ENCODE data around the gene LST1. TPM values are rescaled to one million over a fixed set of nuclear protein-coding genes. Genes with fewer than 3 reads are reported as not detected.

The LST1 gene
- total and polyA plus RNA-seq, 5 donors = 7.8 to 16.6 (median 11.1) TPM

DNA sequence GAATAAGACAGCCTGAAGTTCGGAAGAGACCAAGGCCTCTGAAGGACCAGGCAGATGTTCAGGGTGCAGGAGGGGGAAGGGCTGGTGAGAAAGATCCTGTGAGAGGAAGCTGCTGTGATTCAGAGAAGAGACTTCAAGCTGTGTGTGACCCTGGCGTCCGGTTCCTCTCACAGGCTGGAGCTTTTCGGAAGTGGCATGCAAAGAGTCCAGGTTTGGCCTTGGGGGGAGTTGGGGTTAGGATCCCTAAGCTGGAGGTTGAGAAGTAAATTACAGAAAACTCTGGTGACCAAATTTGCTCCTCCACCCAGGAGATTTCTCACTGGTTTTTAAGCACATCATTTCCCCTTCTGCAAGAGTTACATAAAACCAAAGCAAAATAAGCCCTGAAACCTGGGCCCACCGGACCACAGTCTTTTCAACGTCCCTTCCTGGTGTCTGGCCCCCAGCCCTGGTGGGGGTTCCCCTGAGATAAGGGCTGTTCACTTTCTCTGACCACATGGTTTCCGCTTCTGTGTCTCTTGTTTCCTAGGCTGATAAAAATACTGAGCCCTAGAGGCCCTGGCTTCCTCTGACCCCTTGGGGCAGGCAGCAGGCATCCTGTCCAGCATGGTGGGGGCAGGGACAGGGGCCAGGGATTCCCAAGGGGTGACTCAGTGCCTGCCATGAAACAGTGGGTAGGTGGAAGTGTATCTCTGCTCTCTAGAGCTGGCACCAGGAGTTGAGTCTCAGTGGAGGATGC is 25.9 kb upstream of the LST1 start:
- peak; percentile 88 to 96 for ATAC-seq
- WGBS = 38% methylated on average over 7 of the region's 7 CpGs
- H3K4me1 ChIP-seq (ENCODE audit: control insufficient read depth, insufficient read depth, low read length) = peaks cover 18% of the 10 kb centered on the region
- no peaks in the 10 kb centered on the region for H3K9me3 ChIP-seq (ENCODE audit: control insufficient read depth, low read length)
- intact Hi-C loops (cut with DNase I) = no loop called here
- DNase-seq = peak; percentile 75 to 87 (median 87)
- H3K27ac ChIP-seq (ENCODE audit: low read length) = peak overlapping the region; percentile 50
- H3K27me3 ChIP-seq (ENCODE audit: control insufficient read depth, insufficient read depth) = no peaks in the 10 kb centered on the region
- no peak overlapping the region for H3K4me3 ChIP-seq (ENCODE audit: low read length)

DNA sequence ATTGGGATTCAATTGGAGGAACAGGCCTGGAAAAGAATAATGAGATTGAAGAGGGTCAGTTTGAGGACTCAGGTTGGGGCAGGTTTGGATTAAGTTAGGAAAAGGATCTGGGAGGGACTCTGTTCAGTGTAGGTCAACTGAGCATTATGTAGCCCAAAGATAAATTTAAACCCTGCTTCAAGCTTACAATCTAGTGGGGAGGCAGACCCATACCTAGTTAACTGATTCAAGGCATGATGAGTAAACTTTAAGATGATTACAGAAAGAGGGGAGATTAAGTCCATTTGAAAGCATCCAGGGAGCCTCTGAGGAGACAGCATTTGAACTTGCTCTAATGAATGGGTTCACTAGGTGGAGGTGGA is 25.4 kb upstream of the LST1 start:
- intact Hi-C loops (cut with DNase I) = no loop called here

DNA sequence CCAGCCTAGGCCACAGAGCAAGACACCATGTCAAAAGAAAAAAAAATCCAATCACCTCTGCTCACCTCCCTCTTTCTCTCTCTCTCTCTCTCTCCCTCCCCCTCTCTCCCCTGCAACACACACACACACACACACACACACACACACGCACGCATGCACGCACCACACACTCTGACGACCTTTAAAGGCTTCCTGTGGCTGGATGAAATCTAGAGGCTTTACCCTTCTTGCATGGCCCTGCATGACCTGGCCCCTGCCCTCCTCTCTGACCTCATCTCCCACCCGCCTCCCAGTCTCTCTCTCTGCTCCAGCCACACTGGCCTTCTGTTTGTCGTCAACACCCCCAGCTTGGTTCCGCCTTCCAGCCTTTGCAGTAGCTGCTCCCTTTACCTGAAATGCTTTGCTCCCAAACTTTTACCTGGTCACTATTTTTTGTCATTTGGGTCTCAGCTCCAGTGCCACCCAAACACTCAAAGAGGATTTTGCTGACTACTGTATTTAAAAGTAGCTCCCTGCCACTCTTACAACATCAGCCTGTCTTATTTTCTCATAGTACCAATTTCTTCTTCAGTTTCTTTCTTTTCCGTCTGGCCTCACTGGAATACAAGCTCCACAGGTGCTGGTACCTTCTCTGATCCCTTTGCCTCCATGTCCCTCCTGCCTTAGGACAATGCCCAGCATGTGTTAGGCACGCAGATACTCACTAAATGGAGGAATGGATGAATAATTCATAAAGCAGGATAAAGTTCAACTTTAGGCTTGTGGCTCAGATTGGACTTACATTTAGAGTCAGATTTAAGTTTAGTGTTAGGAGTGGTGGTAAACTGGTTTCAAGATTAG is 18.3 kb upstream of the LST1 start:
- 46% methylated on average over 9 of the region's 9 CpGs for WGBS
- H3K27me3 ChIP-seq (ENCODE audit: control insufficient read depth, insufficient read depth) = no peaks in the 10 kb centered on the region
- H3K9me3 ChIP-seq (ENCODE audit: control insufficient read depth, low read length) = no peaks in the 10 kb centered on the region
- intact Hi-C loops (cut with DNase I) = no loop called here
- DNase-seq (no peak), ATAC-seq (no peak)
- no peak overlapping the region for H3K27ac ChIP-seq (ENCODE audit: low read length)
- H3K4me3 ChIP-seq (ENCODE audit: low read length) = no peak overlapping the region
- no peaks in the 10 kb centered on the region for H3K4me1 ChIP-seq (ENCODE audit: control insufficient read depth, insufficient read depth, low read length)

More for the DNA sequence above, 25.4 kb upstream of the LST1 start:
- Histone ChIP-seq H3K4me1 (ENCODE audit: control insufficient read depth, insufficient read depth, low read length) (peaks cover 18% of the 10 kb centered on the region), H3K9me3 (ENCODE audit: control insufficient read depth, low read length) (no peaks in the 10 kb centered on the region), H3K4me3 (ENCODE audit: low read length) (no peak overlapping the region), H3K27ac (ENCODE audit: low read length) (peak overlapping the region; percentile 35), H3K27me3 (ENCODE audit: control insufficient read depth, insufficient read depth) (no peaks in the 10 kb centered on the region)
- no peak for ATAC-seq
- no peak for DNase-seq

DNA sequence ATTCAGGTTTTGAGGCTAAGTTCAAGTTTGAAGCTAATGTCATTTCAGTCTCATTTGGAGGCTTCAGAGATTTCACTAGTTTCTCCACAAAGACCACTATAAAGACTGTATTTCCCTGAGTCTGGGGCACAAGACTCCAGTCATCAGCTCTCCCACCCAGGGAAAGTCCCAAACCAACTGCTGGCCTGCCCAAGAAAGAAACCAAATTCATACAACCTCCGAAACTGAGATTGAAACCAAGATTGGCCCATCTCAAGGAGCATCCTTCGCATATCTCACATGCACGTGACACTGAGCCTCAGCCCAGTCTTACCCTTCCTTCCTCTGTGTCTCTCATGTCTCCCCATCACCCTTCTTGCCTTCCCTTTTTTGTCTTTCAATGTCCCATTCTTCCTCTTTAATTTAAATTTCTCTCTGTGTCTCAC is 17.5 kb upstream of the LST1 start:
- Histone ChIP-seq H3K4me1 (ENCODE audit: control insufficient read depth, insufficient read depth, low read length) (no peaks in the 10 kb centered on the region), H3K4me3 (ENCODE audit: low read length) (no peak overlapping the region), H3K27ac (ENCODE audit: low read length) (no peak overlapping the region), H3K9me3 (ENCODE audit: control insufficient read depth, low read length) (no peaks in the 10 kb centered on the region), H3K27me3 (ENCODE audit: control insufficient read depth, insufficient read depth) (no peaks in the 10 kb centered on the region)
- WGBS = 70% methylated on average over 3 of the region's 3 CpGs
- intact Hi-C loops (cut with DNase I) = no loop called here
- peak in 1 of 2 donors; percentile 32 for ATAC-seq
- DNase-seq = no peak

DNA sequence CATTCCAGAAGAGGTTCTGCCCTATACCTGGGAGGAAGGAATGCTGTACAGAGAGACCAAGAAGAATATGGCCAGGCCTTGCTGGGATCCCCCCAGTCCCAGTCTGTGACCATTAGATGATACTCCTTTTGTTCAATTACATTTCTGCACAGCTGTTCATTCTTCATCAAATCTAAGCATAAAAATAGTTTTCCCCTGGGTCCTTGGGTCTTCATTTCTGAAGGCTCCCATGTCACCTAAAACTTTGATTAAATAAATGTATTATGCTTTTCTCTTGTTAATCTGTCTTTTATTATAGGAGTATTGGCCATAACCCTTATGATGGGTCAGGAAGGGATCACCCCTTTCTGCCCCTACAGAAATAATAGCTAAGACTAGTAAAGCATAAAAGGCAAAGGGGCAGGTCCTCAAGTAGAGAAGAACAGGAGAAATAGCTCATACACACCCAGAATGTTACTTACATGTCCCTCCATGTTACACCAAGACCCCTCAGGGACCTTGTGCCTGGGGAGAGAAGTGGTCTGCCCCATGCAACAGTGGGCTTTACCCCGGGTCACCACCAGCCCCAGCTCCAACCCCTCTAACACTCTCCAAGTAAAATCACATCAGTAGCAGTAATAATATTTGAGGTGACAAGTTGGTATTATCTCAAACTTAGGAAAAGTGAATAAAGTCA is 16.1 kb upstream of the LST1 start:
- no peak overlapping the region for H3K4me3 ChIP-seq (ENCODE audit: low read length)
- ATAC-seq = no peak
- H3K9me3 ChIP-seq (ENCODE audit: control insufficient read depth, low read length) = no peaks in the 10 kb centered on the region
- H3K4me1 ChIP-seq (ENCODE audit: control insufficient read depth, insufficient read depth, low read length) = no peaks in the 10 kb centered on the region
- DNase-seq = no peak
- intact Hi-C loops (cut with DNase I) = no loop called here
- WGBS = 76% methylated on average over 1 of the region's 1 CpG
- no peak overlapping the region for H3K27ac ChIP-seq (ENCODE audit: low read length)
- H3K27me3 ChIP-seq (ENCODE audit: control insufficient read depth, insufficient read depth) = no peaks in the 10 kb centered on the region

DNA sequence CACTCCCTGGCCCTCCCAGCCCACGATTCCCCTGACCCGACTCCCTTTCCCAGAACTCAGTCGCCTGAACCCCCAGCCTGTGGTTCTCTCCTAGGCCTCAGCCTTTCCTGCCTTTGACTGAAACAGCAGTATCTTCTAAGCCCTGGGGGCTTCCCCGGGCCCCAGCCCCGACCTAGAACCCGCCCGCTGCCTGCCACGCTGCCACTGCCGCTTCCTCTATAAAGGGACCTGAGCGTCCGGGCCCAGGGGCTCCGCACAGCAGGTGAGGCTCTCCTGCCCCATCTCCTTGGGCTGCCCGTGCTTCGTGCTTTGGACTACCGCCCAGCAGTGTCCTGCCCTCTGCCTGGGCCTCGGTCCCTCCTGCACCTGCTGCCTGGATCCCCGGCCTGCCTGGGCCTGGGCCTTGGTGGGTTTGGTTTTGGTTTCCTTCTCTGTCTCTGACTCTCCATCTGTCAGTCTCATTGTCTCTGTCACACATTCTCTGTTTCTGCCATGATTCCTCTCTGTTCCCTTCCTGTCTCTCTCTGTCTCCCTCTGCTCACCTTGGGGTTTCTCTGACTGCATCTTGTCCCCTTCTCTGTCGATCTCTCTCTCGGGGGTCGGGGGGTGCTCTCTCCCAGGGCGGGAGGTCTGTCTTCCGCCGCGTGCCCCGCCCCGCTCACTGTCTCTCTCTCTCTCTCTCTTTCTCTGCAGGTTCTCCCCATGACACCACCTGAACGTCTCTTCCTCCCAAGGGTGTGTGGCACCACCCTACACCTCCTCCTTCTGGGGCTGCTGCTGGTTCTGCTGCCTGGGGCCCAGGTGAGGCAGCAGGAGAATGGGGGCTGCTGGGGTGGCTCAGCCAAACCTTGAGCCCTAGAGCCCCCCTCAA is 13.8 kb upstream of the LST1 start, which contains the start of gene LTA:
Gene LTA (plus strand): TSS at position 249 of the 871 bp plus-strand sequence. CDS start 454 bp downstream, at position 703.
- H3K9me3 ChIP-seq (ENCODE audit: control insufficient read depth, low read length) = no peaks in the 10 kb centered on the region
- 87% methylated on average over 27 of the region's 27 CpGs for WGBS
- H3K4me3 ChIP-seq (ENCODE audit: low read length) = no peak within 1 kb of the TSS
- intact Hi-C loops (cut with DNase I) = no loop called here
- H3K27ac ChIP-seq (ENCODE audit: low read length) = no peak within 1 kb of the TSS
- H3K4me1 ChIP-seq (ENCODE audit: control insufficient read depth, insufficient read depth, low read length) = no peaks in the 10 kb centered on the region
- DNase-seq (no peak), ATAC-seq (no peak)
- H3K27me3 ChIP-seq (ENCODE audit: control insufficient read depth, insufficient read depth) = no peaks in the 10 kb centered on the region

DNA sequence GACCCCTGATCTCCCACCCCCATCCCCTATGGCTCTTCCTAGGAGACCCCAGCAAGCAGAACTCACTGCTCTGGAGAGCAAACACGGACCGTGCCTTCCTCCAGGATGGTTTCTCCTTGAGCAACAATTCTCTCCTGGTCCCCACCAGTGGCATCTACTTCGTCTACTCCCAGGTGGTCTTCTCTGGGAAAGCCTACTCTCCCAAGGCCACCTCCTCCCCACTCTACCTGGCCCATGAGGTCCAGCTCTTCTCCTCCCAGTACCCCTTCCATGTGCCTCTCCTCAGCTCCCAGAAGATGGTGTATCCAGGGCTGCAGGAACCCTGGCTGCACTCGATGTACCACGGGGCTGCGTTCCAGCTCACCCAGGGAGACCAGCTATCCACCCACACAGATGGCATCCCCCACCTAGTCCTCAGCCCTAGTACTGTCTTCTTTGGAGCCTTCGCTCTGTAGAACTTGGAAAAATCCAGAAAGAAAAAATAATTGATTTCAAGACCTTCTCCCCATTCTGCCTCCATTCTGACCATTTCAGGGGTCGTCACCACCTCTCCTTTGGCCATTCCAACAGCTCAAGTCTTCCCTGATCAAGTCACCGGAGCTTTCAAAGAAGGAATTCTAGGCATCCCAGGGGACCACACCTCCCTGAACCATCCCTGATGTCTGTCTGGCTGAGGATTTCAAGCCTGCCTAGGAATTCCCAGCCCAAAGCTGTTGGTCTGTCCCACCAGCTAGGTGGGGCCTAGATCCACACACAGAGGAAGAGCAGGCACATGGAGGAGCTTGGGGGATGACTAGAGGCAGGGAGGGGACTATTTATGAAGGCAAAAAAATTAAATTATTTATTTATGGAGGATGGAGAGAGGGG is 12.6 kb upstream of the LST1 start:
- ATAC-seq = no peak
- no peaks in the 10 kb centered on the region for H3K9me3 ChIP-seq (ENCODE audit: control insufficient read depth, low read length)
- no peak overlapping the region for H3K27ac ChIP-seq (ENCODE audit: low read length)
- H3K4me3 ChIP-seq (ENCODE audit: low read length) = no peak overlapping the region
- H3K4me1 ChIP-seq (ENCODE audit: control insufficient read depth, insufficient read depth, low read length) = no peaks in the 10 kb centered on the region
- intact Hi-C loops (cut with DNase I) = no loop called here
- H3K27me3 ChIP-seq (ENCODE audit: control insufficient read depth, insufficient read depth) = no peaks in the 10 kb centered on the region
- no peak for DNase-seq
- 89% methylated on average over 9 of the region's 9 CpGs for WGBS

DNA sequence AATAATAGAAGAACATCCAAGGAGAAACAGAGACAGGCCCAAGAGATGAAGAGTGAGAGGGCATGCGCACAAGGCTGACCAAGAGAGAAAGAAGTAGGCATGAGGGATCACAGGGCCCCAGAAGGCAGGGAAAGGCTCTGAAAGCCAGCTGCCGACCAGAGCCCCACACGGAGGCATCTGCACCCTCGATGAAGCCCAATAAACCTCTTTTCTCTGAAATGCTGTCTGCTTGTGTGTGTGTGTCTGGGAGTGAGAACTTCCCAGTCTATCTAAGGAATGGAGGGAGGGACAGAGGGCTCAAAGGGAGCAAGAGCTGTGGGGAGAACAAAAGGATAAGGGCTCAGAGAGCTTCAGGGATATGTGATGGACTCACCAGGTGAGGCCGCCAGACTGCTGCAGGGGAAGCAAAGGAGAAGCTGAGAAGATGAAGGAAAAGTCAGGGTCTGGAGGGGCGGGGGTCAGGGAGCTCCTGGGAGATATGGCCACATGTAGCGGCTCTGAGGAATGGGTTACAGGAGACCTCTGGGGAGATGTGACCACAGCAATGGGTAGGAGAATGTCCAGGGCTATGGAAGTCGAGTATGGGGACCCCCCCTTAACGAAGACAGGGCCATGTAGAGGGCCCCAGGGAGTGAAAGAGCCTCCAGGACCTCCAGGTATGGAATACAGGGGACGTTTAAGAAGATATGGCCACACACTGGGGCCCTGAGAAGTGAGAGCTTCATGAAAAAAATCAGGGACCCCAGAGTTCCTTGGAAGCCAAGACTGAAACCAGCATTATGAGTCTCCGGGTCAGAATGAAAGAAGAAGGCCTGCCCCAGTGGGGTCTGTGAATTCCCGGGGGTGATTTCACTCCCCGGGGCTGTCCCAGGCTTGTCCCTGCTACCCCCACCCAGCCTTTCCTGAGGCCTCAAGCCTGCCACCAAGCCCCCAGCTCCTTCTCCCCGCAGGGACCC is 11.7 kb upstream of the LST1 start:
- 81% methylated on average over 14 of the region's 14 CpGs for WGBS
- intact Hi-C loops (cut with DNase I) = no loop called here
- H3K9me3 ChIP-seq (ENCODE audit: control insufficient read depth, low read length) = no peaks in the 10 kb centered on the region
- no peak overlapping the region for H3K4me3 ChIP-seq (ENCODE audit: low read length)
- H3K4me1 ChIP-seq (ENCODE audit: control insufficient read depth, insufficient read depth, low read length) = no peaks in the 10 kb centered on the region
- H3K27ac ChIP-seq (ENCODE audit: low read length) = no peak overlapping the region
- no peaks in the 10 kb centered on the region for H3K27me3 ChIP-seq (ENCODE audit: control insufficient read depth, insufficient read depth)
- ATAC-seq (no peak), DNase-seq (no peak)

DNA sequence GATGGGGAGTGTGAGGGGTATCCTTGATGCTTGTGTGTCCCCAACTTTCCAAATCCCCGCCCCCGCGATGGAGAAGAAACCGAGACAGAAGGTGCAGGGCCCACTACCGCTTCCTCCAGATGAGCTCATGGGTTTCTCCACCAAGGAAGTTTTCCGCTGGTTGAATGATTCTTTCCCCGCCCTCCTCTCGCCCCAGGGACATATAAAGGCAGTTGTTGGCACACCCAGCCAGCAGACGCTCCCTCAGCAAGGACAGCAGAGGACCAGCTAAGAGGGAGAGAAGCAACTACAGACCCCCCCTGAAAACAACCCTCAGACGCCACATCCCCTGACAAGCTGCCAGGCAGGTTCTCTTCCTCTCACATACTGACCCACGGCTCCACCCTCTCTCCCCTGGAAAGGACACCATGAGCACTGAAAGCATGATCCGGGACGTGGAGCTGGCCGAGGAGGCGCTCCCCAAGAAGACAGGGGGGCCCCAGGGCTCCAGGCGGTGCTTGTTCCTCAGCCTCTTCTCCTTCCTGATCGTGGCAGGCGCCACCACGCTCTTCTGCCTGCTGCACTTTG is 10.7 kb upstream of the LST1 start, which contains the start of gene TNF:
Gene TNF (plus strand): TSS at position 231 of the 567 bp plus-strand sequence. CDS start 177 bp downstream, at position 408.
- intact Hi-C loops (cut with DNase I) = no loop called here
- Histone ChIP-seq H3K4me3 (ENCODE audit: low read length) (peak within 1 kb of the TSS; percentile 34), H3K27me3 (ENCODE audit: control insufficient read depth, insufficient read depth) (no peaks in the 10 kb centered on the region), H3K27ac (ENCODE audit: low read length) (peak within 1 kb of the TSS; percentile 22), H3K9me3 (ENCODE audit: control insufficient read depth, low read length) (no peaks in the 10 kb centered on the region), H3K4me1 (ENCODE audit: control insufficient read depth, insufficient read depth, low read length) (no peaks in the 10 kb centered on the region)
- WGBS = 53% methylated on average over 19 of the region's 19 CpGs
- peak; percentile 32 to 65 for ATAC-seq
- peak; percentile 46 to 79 (median 71) for DNase-seq
